ENCODE data around the gene SYT7.

- TF ChIP-seq POLR2A (IDR thresholded peaks at IDR 0.05) (no peak), CTCF (IDR thresholded peaks at IDR 0.05) (no peak)
Measured at GRCh38 chr11:61594907-61595257, 14.0 kb upstream of the SYT7 start.

Data from lower leg skin (tissue), 3 donors.